Measurements from ENCODE around the gene SGCG. TPM values are rescaled to one million over a fixed set of nuclear protein-coding genes. Genes with fewer than 3 reads are reported as not detected.

Gene SGCG
- total and polyA plus RNA-seq, 7 donors: 0.16 to 1.2 (median 1.0) TPM; not detected in 1

GRCh38 chr13:23367907-23368306 lies 187.1 kb downstream of the SGCG start:
- Histone ChIP-seq H3K27ac (no peak overlapping the region), H3K27me3 (no peaks in the 10 kb centered on the region), H3K4me3 (no peak overlapping the region), H3K9me3 (no peaks in the 10 kb centered on the region), H3K4me1 (peaks cover 0 to 12% (median 6%) of the 10 kb centered on the region in 4 donors), H3K36me3 (peaks cover 19 to 84% (median 26%) of the 10 kb centered on the region in 4 donors)
- no peak for DNase-seq
- no peak for TF ChIP-seq POLR2AphosphoS5 (IDR thresholded peaks at IDR 0.05)
- TF ChIP-seq POLR2A (IDR thresholded peaks at IDR 0.05): no peak
- TF ChIP-seq, protein P1, sequence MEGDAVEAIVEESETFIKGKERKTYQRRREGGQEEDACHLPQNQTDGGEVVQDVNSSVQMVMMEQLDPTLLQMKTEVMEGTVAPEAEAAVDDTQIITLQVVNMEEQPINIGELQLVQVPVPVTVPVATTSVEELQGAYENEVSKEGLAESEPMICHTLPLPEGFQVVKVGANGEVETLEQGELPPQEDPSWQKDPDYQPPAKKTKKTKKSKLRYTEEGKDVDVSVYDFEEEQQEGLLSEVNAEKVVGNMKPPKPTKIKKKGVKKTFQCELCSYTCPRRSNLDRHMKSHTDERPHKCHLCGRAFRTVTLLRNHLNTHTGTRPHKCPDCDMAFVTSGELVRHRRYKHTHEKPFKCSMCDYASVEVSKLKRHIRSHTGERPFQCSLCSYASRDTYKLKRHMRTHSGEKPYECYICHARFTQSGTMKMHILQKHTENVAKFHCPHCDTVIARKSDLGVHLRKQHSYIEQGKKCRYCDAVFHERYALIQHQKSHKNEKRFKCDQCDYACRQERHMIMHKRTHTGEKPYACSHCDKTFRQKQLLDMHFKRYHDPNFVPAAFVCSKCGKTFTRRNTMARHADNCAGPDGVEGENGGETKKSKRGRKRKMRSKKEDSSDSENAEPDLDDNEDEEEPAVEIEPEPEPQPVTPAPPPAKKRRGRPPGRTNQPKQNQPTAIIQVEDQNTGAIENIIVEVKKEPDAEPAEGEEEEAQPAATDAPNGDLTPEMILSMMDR (IDR thresholded peaks at IDR 0.05): no peak
- TF ChIP-seq EP300 (IDR thresholded peaks at IDR 0.05): no peak
- WGBS, 2 donors: 98% methylated on average over 6 of the region's 6 CpGs
- intact Hi-C loops (cut with DNase I): no loop called here

- Histone ChIP-seq H3K9me3 (no peaks in the 10 kb centered on the region), H3K4me1 (peaks cover 0 to 38% (median 24%) of the 10 kb centered on the region in 4 donors), H3K36me3 (peaks cover 4 to 40% (median 16%) of the 10 kb centered on the region in 4 donors), H3K4me3 (no peak overlapping the region), H3K27me3 (no peaks in the 10 kb centered on the region), H3K27ac (no peak overlapping the region)
- 53 to 69% methylated on average over 5 of the region's 5 CpGs for whole genome bisulfite sequencing, 2 donors
- intact Hi-C loops (cut with DNase I): no loop called here
- TF ChIP-seq, protein P1 (IDR thresholded peaks at IDR 0.05): no peak
- TF ChIP-seq POLR2A (IDR thresholded peaks at IDR 0.05) (no peak), EP300 (IDR thresholded peaks at IDR 0.05) (no peak), POLR2AphosphoS5 (IDR thresholded peaks at IDR 0.05) (no peak)
- no peak for DNase-seq
Measured at GRCh38 chr13:23372264-23372906, 191.6 kb downstream of the SGCG start.

Small RNA genes within 50 kb of the gene (small RNA-seq; reads per million reads assigned to genes)
- 0 reads per million in 3 donors for gene RNU6-58P
- gene RNY3P4: 0 reads per million in 3 donors

Data from sigmoid colon (tissue), 7 donors.